ENCODE data around the gene PHLDA3.

Gene PHLDA3

GRCh38 chr1:201468844-201469644 is at the start of gene PHLDA3:
Gene PHLDA3, minus strand, starts transcription at chr1:201469188. Its CDS starts 402 bp downstream, at chr1:201468786.
- DNase-seq, result peak in 50 of 51 donors; percentile 40 to 91 (median 80)

GRCh38 chr1:201518071-201518470 is 49.1 kb upstream of the PHLDA3 start:
- no peak for DNase-seq

- DNase-seq, result no peak
These were observed 48.6 kb upstream of the PHLDA3 start for GRCh38 chr1:201517631-201518030.

GRCh38 chr1:201516511-201517127 is 47.6 kb upstream of the PHLDA3 start:
- DNase-seq, result no peak

GRCh38 chr1:201515895-201516294 is 46.9 kb upstream of the PHLDA3 start:
- no peak for DNase-seq

- no peak for DNase-seq
These were observed 46.2 kb upstream of the PHLDA3 start for GRCh38 chr1:201515062-201515750.

- no peak for DNase-seq
These were observed 45.5 kb upstream of the PHLDA3 start for GRCh38 chr1:201514466-201514865.

GRCh38 chr1:201513498-201514243 is 44.7 kb upstream of the PHLDA3 start:
- DNase-seq, result peak in 2 of 51 donors; percentile 13 to 54

- peak in 39 of 51 donors; percentile 12 to 82 (median 54) for DNase-seq
These were observed 43.1 kb upstream of the PHLDA3 start for GRCh38 chr1:201511941-201512539.

GRCh38 chr1:201511396-201511940 is 42.5 kb upstream of the PHLDA3 start:
- DNase-seq, result peak in 1 of 51 donors; percentile 14

- no peak for DNase-seq
These were observed 41.7 kb upstream of the PHLDA3 start for GRCh38 chr1:201510734-201511133.

GRCh38 chr1:201509601-201510374 is 40.8 kb upstream of the PHLDA3 start:
- no peak for DNase-seq

- no peak for DNase-seq
These were observed 39.8 kb upstream of the PHLDA3 start for GRCh38 chr1:201508809-201509208.

GRCh38 chr1:201507360-201507675 is 38.3 kb upstream of the PHLDA3 start:
- DNase-seq, result no peak

- peak in 49 of 51 donors; percentile 14 to 93 (median 81) for DNase-seq
These were observed 37.8 kb upstream of the PHLDA3 start, which contains the start of gene CSRP1 for GRCh38 chr1:201506557-201507359. Gene CSRP1, minus strand, starts transcription at chr1:201507123. Its CDS starts 10,820 bp downstream, at chr1:201496303.

GRCh38 chr1:201506092-201506491 is 37.1 kb upstream of the PHLDA3 start:
- DNase-seq, result peak in 4 of 51 donors; percentile 15 to 76 (median 22)

- peak in 1 of 51 donors; percentile 49 for DNase-seq
These were observed 36.5 kb upstream of the PHLDA3 start for GRCh38 chr1:201505503-201505890.

- no peak for DNase-seq
These were observed 36.0 kb upstream of the PHLDA3 start for GRCh38 chr1:201504799-201505502.
